CD14-positive monocyte (primary cell): ENCODE measurements around the gene STARD3. TPM values are rescaled to one million over a fixed set of nuclear protein-coding genes. Genes with fewer than 3 reads are reported as not detected.

Source experiments
- DNase-seq, 3 donors: peaks; one replicate each; pipeline ENCODE4 v3.0.0-alpha.2; 2011 to 2022
- H2AFZ ChIP-seq: 2 replicates; pipeline ENCODE4 v1.6.0; 2012; ENCODE audit warnings: mild to moderate bottlenecking, low read depth, low read length, inconsistent platforms; ENCODE audit not compliant: insufficient read depth, poor library complexity, severe bottlenecking
- H3K27ac ChIP-seq, 2 donors: 1 replicate in 1 of 2; 2 replicates in 1 of 2; pipeline ENCODE4 v1.5.1; 2012 to 2013; ENCODE audit warnings: low read length in 2 of 2, control low read depth in 1 of 2, inconsistent platforms in 1 of 2, low read depth in 1 of 2, mild to moderate bottlenecking in 1 of 2
- H3K27me3 ChIP-seq, 2 donors: one replicate each; pipeline versions ENCODE4 v1.6.0 to v1.6.1; 2011 to 2013; ENCODE audit warnings: low read length in 2 of 2; ENCODE audit not compliant: control insufficient read depth in 2 of 2, insufficient read depth in 2 of 2
- H3K36me3 ChIP-seq, 2 donors: replicated peaks in 1 of 2; 1 replicate in 1 of 2; 2 replicates in 1 of 2; pipeline versions ENCODE4 v1.5.1 to v1.6.1; 2012 to 2013; ENCODE audit warnings: low read length in 2 of 2, control low read depth in 1 of 2, inconsistent platforms in 1 of 2, mild to moderate bottlenecking in 1 of 2; ENCODE audit not compliant: insufficient read depth in 2 of 2, control insufficient read depth in 1 of 2
- H3K4me1 ChIP-seq, 2 donors: 1 replicate in 1 of 2; 2 replicates in 1 of 2; pipeline versions ENCODE4 v1.5.1 to v1.6.1; 2012 to 2013; ENCODE audit warnings: low read length in 2 of 2, control low read depth in 1 of 2, inconsistent platforms in 1 of 2, mild to moderate bottlenecking in 1 of 2, moderate library complexity in 1 of 2; ENCODE audit not compliant: insufficient read depth in 2 of 2, control insufficient read depth in 1 of 2
- H3K4me2 ChIP-seq: replicated peaks from 2 replicates; pipeline ENCODE3; 2012; ENCODE audit warnings: low read length, moderate library complexity, mild to moderate bottlenecking; ENCODE audit not compliant: poor library complexity, severe bottlenecking; ENCODE audit errors: extremely low read depth
- H3K4me3 ChIP-seq, 3 experiments: fragments of 200-600 bp in 1 of 3; sonication (generic) in 1 of 3; replicated peaks in 1 of 3; 1 replicate in 2 of 3; 2 replicates in 1 of 3; pipeline ENCODE4 v1.5.1; 2011 to 2013; ENCODE audit warnings: low read length in 3 of 3, mild to moderate bottlenecking in 3 of 3, control low read depth in 2 of 3, low read depth in 2 of 3, inconsistent platforms in 1 of 3, moderate library complexity in 1 of 3
- H3K79me2 ChIP-seq: 2 replicates; pipeline ENCODE4 v1.6.0; 2012; ENCODE audit warnings: mild to moderate bottlenecking, control low read depth, inconsistent platforms, low read length, moderate library complexity; ENCODE audit not compliant: insufficient read depth
- H3K9ac ChIP-seq: 2 replicates; pipeline ENCODE4 v1.6.0; 2017; ENCODE audit warnings: low read length, mild to moderate bottlenecking; ENCODE audit not compliant: insufficient read depth, poor library complexity, severe bottlenecking
- H3K9me3 ChIP-seq, 2 donors: replicated peaks in 1 of 2; 1 replicate in 1 of 2; 2 replicates in 1 of 2; pipeline versions ENCODE4 v1.5.1 to v1.6.1; 2012 to 2013; ENCODE audit warnings: low read length in 2 of 2, control low read depth in 1 of 2; ENCODE audit not compliant: control insufficient read depth in 1 of 2, insufficient read depth in 1 of 2
- H4K20me1 ChIP-seq: 2 replicates; pipeline ENCODE4 v1.6.0; 2012; ENCODE audit warnings: mild to moderate bottlenecking, low read length, control low read depth, moderate library complexity; ENCODE audit not compliant: insufficient read depth
- H3K27ac Mint-ChIP-seq, 7 donors: one replicate each; pipeline ENCODE4 v1.8.0; 2020; ENCODE audit warnings: mild to moderate bottlenecking in 7 of 7, mixed read lengths in 7 of 7, moderate library complexity in 6 of 7, inconsistent platforms in 2 of 7
- H3K27me3 Mint-ChIP-seq, 3 donors: one replicate each; pipeline ENCODE4 v1.8.0; 2021 to 2022; ENCODE audit warnings: low read depth in 3 of 3, mild to moderate bottlenecking in 3 of 3, mixed read lengths in 3 of 3, moderate library complexity in 3 of 3, inconsistent platforms in 1 of 3
- H3K36me3 Mint-ChIP-seq, 2 donors: one replicate each; pipeline ENCODE4 v1.8.0; 2020; ENCODE audit warnings: mixed read lengths in 2 of 2, inconsistent platforms in 1 of 2, mild to moderate bottlenecking in 1 of 2
- H3K4me1 Mint-ChIP-seq: one replicate; pipeline ENCODE4 v1.8.0; 2020; ENCODE audit warnings: mild to moderate bottlenecking, mixed read lengths
- H3K4me3 Mint-ChIP-seq, 2 donors: one replicate each; pipeline ENCODE4 v1.8.0; 2020; ENCODE audit warnings: mild to moderate bottlenecking in 2 of 2, mixed read lengths in 2 of 2, moderate library complexity in 1 of 2
- H3K9me3 Mint-ChIP-seq, 7 donors: one replicate each; pipeline ENCODE4 v1.8.0; 2020 to 2022; ENCODE audit warnings: mixed read lengths in 7 of 7, mild to moderate bottlenecking in 6 of 7, moderate library complexity in 6 of 7, inconsistent platforms in 2 of 7
- WGBS: methylation state at CpG from one replicate; pipeline ENCODE4 v1.1.5; 2013; ENCODE audit warnings: missing lambda C conversion rate; ENCODE audit not compliant: insufficient coverage; 5-methylcytosine and 5-hydroxymethylcytosine counted together
- intact Hi-C, 2 donors: fragments of 100-400 bp; cut with micrococcal nuclease; formaldehyde crosslinking; loops; one replicate each; pipeline versions ENCODE4 v1.15.0 to v1.15.1; 2023
- polyA plus RNA-seq, 3 donors: library from polyadenylated mRNA; depleted of rRNA in 1 of 3; unstranded in 2 of 3; stranded (reverse) in 1 of 3; fragments of 300-500 nt in 2 of 3; fragments of >200 nt in 1 of 3; fragmentation: Illumina TruSeq in 2 of 3; gene quantifications; 1 replicate in 2 of 3; 2 replicates in 1 of 3; pipeline ENCODE4 v1.2.3, GENCODE V29; 2012 to 2021
- TF ChIP-seq, protein P1 (sequence below): fragments of 200-600 bp; IDR thresholded peaks from one replicate; pipeline ENCODE4 v1.8.0; 2022; ENCODE audit warnings: antibody characterized with exemption, mild to moderate bottlenecking

Gene STARD3
- polyA plus RNA-seq, 3 donors, result 35.1 to 114 (median 45.3) TPM

DNA sequence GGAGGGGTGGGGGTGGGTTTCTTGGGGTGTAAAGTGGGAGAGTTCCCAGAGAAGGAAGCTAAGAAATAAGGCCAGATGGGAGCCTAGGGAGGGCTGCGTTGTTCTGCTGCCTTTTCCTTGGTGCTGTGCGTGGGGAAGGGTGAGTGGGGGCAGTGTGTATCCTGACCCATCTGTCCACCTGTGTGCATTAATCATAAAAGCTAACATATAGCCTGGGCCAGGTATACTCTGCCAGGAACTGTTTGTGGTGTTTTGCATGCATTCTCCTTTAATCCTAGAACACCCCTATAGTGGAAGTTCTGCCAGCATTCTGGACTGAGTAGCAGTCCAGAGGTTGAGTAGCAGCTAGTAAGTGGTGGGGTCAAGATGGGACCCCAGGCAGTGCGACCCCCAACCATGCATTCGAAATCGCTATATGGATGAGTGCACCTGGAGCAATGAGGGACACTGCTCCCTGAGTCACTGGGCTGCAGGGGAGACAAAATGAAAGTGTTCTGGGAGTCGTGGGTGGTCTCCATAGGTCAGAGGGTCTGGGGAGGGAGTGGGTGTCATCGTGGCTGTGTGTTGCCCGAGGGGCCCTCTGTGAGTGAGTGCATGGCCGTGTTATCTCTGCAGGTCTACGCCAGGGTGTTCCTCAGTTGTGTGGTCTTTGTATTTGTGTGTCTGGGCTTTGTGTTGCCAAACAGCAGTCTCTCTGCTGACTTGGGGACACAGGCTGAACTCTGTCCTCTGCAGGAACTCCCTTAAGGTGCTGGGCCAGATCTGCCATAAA lies 64.3 kb downstream of the STARD3 start:
- Histone ChIP-seq H3K4me2 (no peak overlapping the region), H4K20me1 (no peaks in the 10 kb centered on the region), H3K36me3 (no peaks in the 10 kb centered on the region), H3K4me1 (no peaks in the 10 kb centered on the region), H3K9ac (no peak overlapping the region), H3K27ac (no peak overlapping the region), H3K27me3 (peaks cover 29 to 47% of the 10 kb centered on the region in 2 donors), H3K79me2 (no peaks in the 10 kb centered on the region), H3K4me3 (no peak overlapping the region), H2AFZ (no peak overlapping the region), H3K9me3 (peaks cover 0 to 19% of the 10 kb centered on the region in 2 donors)
- TF ChIP-seq, protein P1, sequence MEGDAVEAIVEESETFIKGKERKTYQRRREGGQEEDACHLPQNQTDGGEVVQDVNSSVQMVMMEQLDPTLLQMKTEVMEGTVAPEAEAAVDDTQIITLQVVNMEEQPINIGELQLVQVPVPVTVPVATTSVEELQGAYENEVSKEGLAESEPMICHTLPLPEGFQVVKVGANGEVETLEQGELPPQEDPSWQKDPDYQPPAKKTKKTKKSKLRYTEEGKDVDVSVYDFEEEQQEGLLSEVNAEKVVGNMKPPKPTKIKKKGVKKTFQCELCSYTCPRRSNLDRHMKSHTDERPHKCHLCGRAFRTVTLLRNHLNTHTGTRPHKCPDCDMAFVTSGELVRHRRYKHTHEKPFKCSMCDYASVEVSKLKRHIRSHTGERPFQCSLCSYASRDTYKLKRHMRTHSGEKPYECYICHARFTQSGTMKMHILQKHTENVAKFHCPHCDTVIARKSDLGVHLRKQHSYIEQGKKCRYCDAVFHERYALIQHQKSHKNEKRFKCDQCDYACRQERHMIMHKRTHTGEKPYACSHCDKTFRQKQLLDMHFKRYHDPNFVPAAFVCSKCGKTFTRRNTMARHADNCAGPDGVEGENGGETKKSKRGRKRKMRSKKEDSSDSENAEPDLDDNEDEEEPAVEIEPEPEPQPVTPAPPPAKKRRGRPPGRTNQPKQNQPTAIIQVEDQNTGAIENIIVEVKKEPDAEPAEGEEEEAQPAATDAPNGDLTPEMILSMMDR, result no peak
- H3K9me3 Mint-ChIP-seq, result peaks cover 0 to 12% (median 5%) of the 10 kb centered on the region in 7 donors
- H3K27me3 Mint-ChIP-seq, result peaks cover 43 to 58% (median 47%) of the 10 kb centered on the region in 3 donors
- H3K27ac Mint-ChIP-seq, result peak overlapping the region in 1 of 7 donors; percentile 45
- H3K4me3 Mint-ChIP-seq, result peak overlapping the region in 1 of 2 donors; percentile 74
- intact Hi-C loops, result no loop called here
- peaks cover 4% of the 10 kb centered on the region for H3K4me1 Mint-ChIP-seq
- no peak for DNase-seq
- WGBS, result 76% methylated on average over 7 of the region's 10 CpGs
- peaks cover 3 to 7% of the 10 kb centered on the region in 2 donors for H3K36me3 Mint-ChIP-seq

DNA sequence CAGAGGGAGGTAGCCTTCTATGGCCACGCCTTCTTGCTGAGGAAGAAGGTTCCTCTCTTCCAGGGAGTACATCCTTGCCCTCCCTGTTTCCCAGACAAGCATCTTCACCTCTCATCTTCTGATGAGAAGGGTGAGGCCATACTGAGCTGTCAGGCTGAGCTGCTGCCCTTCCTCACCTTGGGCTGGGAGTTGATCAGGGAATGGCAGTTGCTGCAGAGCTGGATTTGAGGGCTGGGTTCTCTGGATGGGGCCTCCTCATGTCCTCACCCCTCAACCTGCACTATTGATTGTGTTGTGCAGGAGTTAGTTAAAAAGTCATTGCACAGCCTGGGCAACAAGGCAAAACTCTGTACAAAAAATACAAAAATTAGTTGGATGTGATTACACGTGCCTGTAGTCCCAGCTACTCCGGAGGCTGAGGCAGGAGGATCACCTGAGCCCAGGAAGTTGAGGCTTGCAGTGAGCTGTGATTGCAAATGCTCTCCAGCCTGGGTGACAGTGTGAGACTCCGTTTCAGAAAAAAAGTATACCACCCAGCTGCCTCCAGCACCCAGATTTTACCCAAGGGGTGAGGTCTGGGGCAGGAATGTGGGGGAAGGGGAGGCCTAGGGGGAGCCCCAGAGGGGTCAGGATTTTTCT lies 65.0 kb downstream of the STARD3 start:
- WGBS, result 100% methylated on average over 1 of the region's 4 CpGs
- TF ChIP-seq, protein P1, result no peak
- H3K9ac ChIP-seq, result no peak overlapping the region
- H3K79me2 ChIP-seq, result no peaks in the 10 kb centered on the region
- no peak overlapping the region for H3K27ac ChIP-seq
- peaks cover 29 to 47% of the 10 kb centered on the region in 2 donors for H3K27me3 ChIP-seq
- H3K27ac Mint-ChIP-seq, result no peak overlapping the region
- H3K36me3 ChIP-seq, result no peaks in the 10 kb centered on the region
- peak overlapping the region in 1 of 2 donors; percentile 74 for H3K4me3 Mint-ChIP-seq
- H3K4me1 ChIP-seq, result no peaks in the 10 kb centered on the region
- peaks cover 0 to 12% (median 5%) of the 10 kb centered on the region in 7 donors for H3K9me3 Mint-ChIP-seq
- peaks cover 0 to 19% of the 10 kb centered on the region in 2 donors for H3K9me3 ChIP-seq
- intact Hi-C loops, result no loop called here
- peaks cover 40 to 58% (median 47%) of the 10 kb centered on the region in 3 donors for H3K27me3 Mint-ChIP-seq
- H3K4me3 ChIP-seq, result no peak overlapping the region
- peaks cover 4% of the 10 kb centered on the region for H3K4me1 Mint-ChIP-seq
- H4K20me1 ChIP-seq, result no peaks in the 10 kb centered on the region
- no peak for DNase-seq
- no peak overlapping the region for H2AFZ ChIP-seq
- peaks cover 3 to 7% of the 10 kb centered on the region in 2 donors for H3K36me3 Mint-ChIP-seq
- no peak overlapping the region for H3K4me2 ChIP-seq
